H4 (cell line): ENCODE data around the gene MTARC1. TPM values are rescaled to one million over a fixed set of nuclear protein-coding genes. Genes with fewer than 3 reads are reported as not detected.

Experiments used
- DNase-seq: peaks from one replicate; pipeline ENCODE4 v3.0.0-alpha.2; 2015; ENCODE audit warnings: low spot score
- total RNA-seq: library from RNA; depleted of rRNA; stranded (reverse); fragments of >200 nt; shearing (Covaris generic); gene quantifications from 2 replicates; pipeline ENCODE4 v1.2.3, GENCODE V29; 2014

MTARC1 gene
- total RNA-seq, 1 experiment from 2014 or later, result 0.08 TPM

- DNase-seq, result no peak
These were observed 16.3 kb upstream of the MTARC1 start for GRCh38 chr1:220770245-220770913.

GRCh38 chr1:220772846-220773245, 13.9 kb upstream of the MTARC1 start:
- no peak for DNase-seq

- no peak for DNase-seq
These were observed 11.4 kb upstream of the MTARC1 start for GRCh38 chr1:220775240-220775853.

- DNase-seq, result no peak
These were observed 10.5 kb upstream of the MTARC1 start for GRCh38 chr1:220776254-220776653.

- DNase-seq, result peak; percentile 62
These were observed 9.9 kb upstream of the MTARC1 start for GRCh38 chr1:220776720-220777326.

GRCh38 chr1:220783453-220783852, 3.3 kb upstream of the MTARC1 start:
- DNase-seq, result no peak

GRCh38 chr1:220784751-220785150, 2.0 kb upstream of the MTARC1 start:
- no peak for DNase-seq

- no peak for DNase-seq
These were observed 1.3 kb upstream of the MTARC1 start for GRCh38 chr1:220785166-220786056.

GRCh38 chr1:220786057-220786336, 716 bp upstream of the MTARC1 start:
- DNase-seq, result no peak

GRCh38 chr1:220787069-220787619, 431 bp downstream of the MTARC1 start:
- DNase-seq, result no peak

GRCh38 chr1:220788900-220789299, 2.2 kb downstream of the MTARC1 start:
- DNase-seq, result no peak

- no peak for DNase-seq
These were observed 2.9 kb downstream of the MTARC1 start for GRCh38 chr1:220789532-220790147.

GRCh38 chr1:220791285-220791684, 4.6 kb downstream of the MTARC1 start:
- no peak for DNase-seq

GRCh38 chr1:220791956-220792355, 5.2 kb downstream of the MTARC1 start:
- DNase-seq, result no peak

- DNase-seq, result no peak
These were observed 9.8 kb downstream of the MTARC1 start for GRCh38 chr1:220796530-220796929.

GRCh38 chr1:220797044-220797443, 10.3 kb downstream of the MTARC1 start:
- no peak for DNase-seq

GRCh38 chr1:220797553-220797952, 10.8 kb downstream of the MTARC1 start:
- DNase-seq, result no peak

- DNase-seq, result no peak
These were observed 11.6 kb downstream of the MTARC1 start for GRCh38 chr1:220798338-220798737.

GRCh38 chr1:220800262-220800661, 13.5 kb downstream of the MTARC1 start:
- no peak for DNase-seq

GRCh38 chr1:220803401-220804201, 16.9 kb downstream of the MTARC1 start:
- DNase-seq, result no peak

- DNase-seq, result no peak
These were observed 17.5 kb downstream of the MTARC1 start for GRCh38 chr1:220804202-220804586.
